Neuronal stem cell (in vitro differentiated cells): ENCODE results near the gene POLK.

Source experiments
- DNase-seq: peaks from one replicate; pipeline ENCODE4 v3.0.0-alpha.2; 2013; ENCODE audit warnings: low spot score
- H2AFZ ChIP-seq: one replicate; pipeline ENCODE4 v1.6.1; 2013; ENCODE audit warnings: mild to moderate bottlenecking, low read length, inconsistent platforms
- H2AK5ac ChIP-seq: 2 replicates; pipeline ENCODE4 v1.6.1; 2013; ENCODE audit warnings: low read depth, mild to moderate bottlenecking, inconsistent platforms, low read length, moderate library complexity, mixed read lengths
- H2BK120ac ChIP-seq: 2 replicates; pipeline ENCODE4 v1.6.1; 2013; ENCODE audit warnings: low read depth, mild to moderate bottlenecking, inconsistent platforms, low read length, moderate library complexity, mixed read lengths
- H2BK12ac ChIP-seq: one replicate; pipeline ENCODE4 v1.6.1; 2013; ENCODE audit warnings: low read length, inconsistent platforms
- H2BK15ac ChIP-seq: 2 replicates; pipeline ENCODE4 v1.6.1; 2013; ENCODE audit warnings: mild to moderate bottlenecking, low read length, inconsistent platforms, mixed read lengths
- H2BK5ac ChIP-seq: one replicate; pipeline ENCODE4 v1.6.1; 2013; ENCODE audit warnings: inconsistent platforms, mild to moderate bottlenecking, low read length, moderate library complexity
- H3K14ac ChIP-seq: one replicate; pipeline ENCODE4 v1.6.1; 2013; ENCODE audit warnings: low read length, inconsistent platforms
- H3K18ac ChIP-seq: 2 replicates; pipeline ENCODE4 v1.6.1; 2013; ENCODE audit warnings: low read length, inconsistent platforms
- H3K23ac ChIP-seq: 2 replicates; pipeline ENCODE4 v1.6.1; 2013; ENCODE audit warnings: low read depth, mild to moderate bottlenecking, mixed read lengths, low read length, inconsistent platforms; ENCODE audit not compliant: poor library complexity
- H3K27ac ChIP-seq: replicated peaks from 3 replicates; pipeline ENCODE4 v1.5.1; 2013; ENCODE audit warnings: low read length, inconsistent platforms
- H3K27me3 ChIP-seq, 3 experiments: 2 replicates each; pipeline ENCODE4 v1.6.1; 2013; ENCODE audit warnings: low read length in 3 of 3, mild to moderate bottlenecking in 2 of 3, inconsistent platforms in 1 of 3, low read depth in 1 of 3, mixed read lengths in 1 of 3, moderate library complexity in 1 of 3; ENCODE audit not compliant: control insufficient read depth in 3 of 3, insufficient read depth in 3 of 3
- H3K36me3 ChIP-seq, 2 donors: replicated peaks in 1 of 2; 2 replicates each; pipeline ENCODE4 v1.6.1; 2013; ENCODE audit warnings: low read length in 2 of 2; ENCODE audit not compliant: control insufficient read depth in 2 of 2, insufficient read depth in 2 of 2
- H3K4ac ChIP-seq: 2 replicates; pipeline ENCODE4 v1.6.1; 2013; ENCODE audit warnings: inconsistent platforms, mild to moderate bottlenecking, low read length, moderate library complexity
- H3K4me1 ChIP-seq, 2 donors: 1 replicate in 1 of 2; 2 replicates in 1 of 2; pipeline ENCODE4 v1.6.1; 2013; ENCODE audit warnings: low read length in 2 of 2, low read depth in 1 of 2; ENCODE audit not compliant: control insufficient read depth in 2 of 2, insufficient read depth in 1 of 2
- H3K4me2 ChIP-seq: one replicate; pipeline ENCODE4 v1.6.1; 2013; ENCODE audit warnings: mild to moderate bottlenecking, low read length, inconsistent platforms; ENCODE audit not compliant: insufficient read depth, poor library complexity, severe bottlenecking
- H3K4me3 ChIP-seq, 2 donors: 2 replicates each; pipeline ENCODE4 v1.5.1; 2013; ENCODE audit warnings: low read length in 2 of 2, mild to moderate bottlenecking in 2 of 2, inconsistent platforms in 1 of 2, moderate library complexity in 1 of 2
- H3K79me1 ChIP-seq: one replicate; pipeline ENCODE4 v1.6.1; 2013; ENCODE audit warnings: low read depth, mild to moderate bottlenecking, inconsistent platforms, low read length, moderate library complexity
- H3K9ac ChIP-seq: one replicate; pipeline ENCODE4 v1.6.1; 2013; ENCODE audit warnings: mild to moderate bottlenecking, low read depth, low read length, inconsistent platforms; ENCODE audit not compliant: poor library complexity
- H3K9me3 ChIP-seq, 2 donors: replicated peaks in 1 of 2; 2 replicates each; pipeline versions ENCODE3 to v1.6.1; 2013; ENCODE audit warnings: low read length in 2 of 2, mild to moderate bottlenecking in 2 of 2, inconsistent platforms in 1 of 2, low read depth in 1 of 2, mixed read lengths in 1 of 2, moderate library complexity in 1 of 2; ENCODE audit not compliant: control insufficient read depth in 2 of 2, insufficient read depth in 1 of 2
- H4K8ac ChIP-seq: one replicate; pipeline ENCODE4 v1.6.1; 2013; ENCODE audit warnings: low read depth, mild to moderate bottlenecking, inconsistent platforms, low read length, moderate library complexity
- H4K91ac ChIP-seq: one replicate; pipeline ENCODE4 v1.6.1; 2013; ENCODE audit warnings: low read length, low read depth, mild to moderate bottlenecking, inconsistent platforms; ENCODE audit not compliant: poor library complexity
- WGBS, 2 donors: extraction: QIAGEN DNeasy Blood & Tissue Kit; methylation state at CpG; one replicate each; pipeline ENCODE4 v1.1.7; 2013; ENCODE audit warnings: missing lambda C conversion rate in 2 of 2, mixed read lengths in 1 of 2; ENCODE audit not compliant: insufficient read length in 2 of 2, insufficient replicate concordance in 1 of 2; ENCODE audit errors: extremely low coverage in 2 of 2; 5-methylcytosine and 5-hydroxymethylcytosine counted together

Gene POLK

DNA sequence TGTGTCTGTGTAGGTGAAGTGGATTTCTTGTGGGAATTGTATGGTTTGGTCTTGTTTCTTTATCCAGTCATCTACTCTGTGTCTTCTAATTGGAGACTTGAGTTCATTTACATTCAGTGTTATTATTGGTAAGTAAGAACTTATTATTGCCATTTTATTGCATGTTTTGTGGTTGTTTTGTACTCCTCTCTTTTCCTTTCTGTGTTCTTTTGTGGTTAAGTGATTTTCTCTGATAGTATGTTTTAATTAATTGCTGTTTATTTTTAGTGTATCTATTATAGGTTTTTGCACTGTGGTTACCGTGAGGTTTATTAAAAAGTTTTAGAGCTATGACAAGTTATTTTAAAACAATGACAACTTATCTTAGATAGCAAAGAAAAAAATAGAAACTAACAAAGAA, 8.1 kb downstream of the POLK start:
- H2BK12ac ChIP-seq = no peak overlapping the region
- no peak overlapping the region for H3K18ac ChIP-seq
- H4K8ac ChIP-seq = no peak overlapping the region
- DNase-seq = no peak
- H3K27ac ChIP-seq = no peak overlapping the region
- no peak overlapping the region for H4K91ac ChIP-seq
- no peak overlapping the region for H2BK120ac ChIP-seq
- H3K4me1 ChIP-seq = no peaks in the 10 kb centered on the region
- H2AK5ac ChIP-seq = no peak overlapping the region
- H3K9ac ChIP-seq = no peak overlapping the region
- WGBS, 2 donors = no CpG with 5 or more reads among the region's 1 CpG
- no peaks in the 10 kb centered on the region for H3K27me3 ChIP-seq
- no peak overlapping the region for H3K23ac ChIP-seq
- H2BK15ac ChIP-seq = no peak overlapping the region
- H3K4me2 ChIP-seq = no peak overlapping the region
- no peak overlapping the region for H2AFZ ChIP-seq
- peaks cover 3% of the 10 kb centered on the region for H3K79me1 ChIP-seq
- H3K9me3 ChIP-seq = peaks cover 8 to 45% of the 10 kb centered on the region in 2 donors
- H3K14ac ChIP-seq = no peak overlapping the region
- H3K4ac ChIP-seq = no peak overlapping the region
- no peak overlapping the region for H3K4me3 ChIP-seq
- no peak overlapping the region for H2BK5ac ChIP-seq
- H3K36me3 ChIP-seq = no peaks in the 10 kb centered on the region

DNA sequence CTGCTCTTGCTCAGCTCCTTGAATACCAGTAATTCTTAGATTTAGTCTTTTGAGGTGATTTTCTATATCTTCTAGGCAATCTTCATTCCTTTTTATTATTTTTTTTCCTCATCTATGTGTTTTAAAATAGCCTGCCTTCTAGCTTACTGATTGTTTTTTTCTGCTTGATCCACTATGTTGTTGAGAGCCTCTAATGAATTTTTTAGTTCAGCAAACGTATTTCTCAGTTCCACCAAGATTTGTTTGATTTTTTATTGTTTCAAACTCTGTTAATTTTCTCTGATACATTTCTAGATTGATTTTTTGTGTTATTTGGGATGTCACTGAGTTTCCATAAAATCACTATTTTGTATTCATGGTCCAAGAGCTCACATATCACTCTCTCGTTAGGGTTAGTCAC, 9.5 kb downstream of the POLK start:
- H2BK5ac ChIP-seq = no peak overlapping the region
- WGBS, 2 donors = no CpG with 5 or more reads among the region's 2 CpGs

DNA sequence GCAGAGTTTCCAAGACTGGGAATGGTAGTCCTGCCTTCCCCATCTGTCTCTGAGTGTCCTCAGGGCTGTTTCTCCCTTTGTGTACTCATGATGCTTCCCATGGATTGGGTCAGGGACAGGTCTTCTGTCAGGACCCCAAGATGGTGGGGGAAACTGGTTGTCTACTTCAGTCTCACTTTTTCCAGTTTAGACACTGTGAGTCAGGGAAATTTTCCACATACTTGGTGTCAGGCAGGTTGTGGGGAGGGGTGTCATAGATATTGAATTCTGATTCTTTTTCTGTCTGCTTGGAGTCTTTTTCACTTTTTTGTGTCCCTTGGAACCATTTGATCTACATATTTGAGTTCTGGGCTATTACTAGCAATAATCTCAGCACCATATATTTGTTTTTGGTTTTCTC, 10.3 kb downstream of the POLK start:
- H3K27me3 ChIP-seq = no peaks in the 10 kb centered on the region
- H2AK5ac ChIP-seq = no peak overlapping the region
- H3K27ac ChIP-seq = no peak overlapping the region
- DNase-seq = no peak
- no peaks in the 10 kb centered on the region for H3K36me3 ChIP-seq
- H2AFZ ChIP-seq = no peak overlapping the region
- no peak overlapping the region for H2BK120ac ChIP-seq
- peaks cover 3% of the 10 kb centered on the region for H3K79me1 ChIP-seq
- no peak overlapping the region for H2BK5ac ChIP-seq
- H3K4me2 ChIP-seq = no peak overlapping the region
- no peak overlapping the region for H4K8ac ChIP-seq
- no peak overlapping the region for H2BK12ac ChIP-seq
- no peak overlapping the region for H4K91ac ChIP-seq
- no peak overlapping the region for H3K9ac ChIP-seq
- H2BK15ac ChIP-seq = no peak overlapping the region
- H3K18ac ChIP-seq = no peak overlapping the region
- peaks cover 8 to 37% of the 10 kb centered on the region in 2 donors for H3K9me3 ChIP-seq
- H3K4me3 ChIP-seq = no peak overlapping the region
- no peak overlapping the region for H3K23ac ChIP-seq
- no peak overlapping the region for H3K4ac ChIP-seq
- H3K14ac ChIP-seq = no peak overlapping the region
- H3K4me1 ChIP-seq = no peaks in the 10 kb centered on the region

More for the DNA sequence above, 9.5 kb downstream of the POLK start:
- Histone ChIP-seq H3K27me3 (no peaks in the 10 kb centered on the region), H3K36me3 (no peaks in the 10 kb centered on the region), H4K8ac (no peak overlapping the region), H3K9me3 (peaks cover 8 to 37% of the 10 kb centered on the region in 2 donors), H3K18ac (no peak overlapping the region), H3K4ac (no peak overlapping the region), H2BK12ac (no peak overlapping the region), H2BK120ac (no peak overlapping the region), H3K4me3 (no peak overlapping the region), H3K23ac (no peak overlapping the region), H3K4me2 (no peak overlapping the region), H3K79me1 (peaks cover 3% of the 10 kb centered on the region), H4K91ac (no peak overlapping the region), H2BK15ac (no peak overlapping the region), H2AFZ (no peak overlapping the region), H3K14ac (no peak overlapping the region), H3K27ac (no peak overlapping the region), H3K4me1 (no peaks in the 10 kb centered on the region), H3K9ac (no peak overlapping the region), H2AK5ac (no peak overlapping the region)
- no peak for DNase-seq

DNA sequence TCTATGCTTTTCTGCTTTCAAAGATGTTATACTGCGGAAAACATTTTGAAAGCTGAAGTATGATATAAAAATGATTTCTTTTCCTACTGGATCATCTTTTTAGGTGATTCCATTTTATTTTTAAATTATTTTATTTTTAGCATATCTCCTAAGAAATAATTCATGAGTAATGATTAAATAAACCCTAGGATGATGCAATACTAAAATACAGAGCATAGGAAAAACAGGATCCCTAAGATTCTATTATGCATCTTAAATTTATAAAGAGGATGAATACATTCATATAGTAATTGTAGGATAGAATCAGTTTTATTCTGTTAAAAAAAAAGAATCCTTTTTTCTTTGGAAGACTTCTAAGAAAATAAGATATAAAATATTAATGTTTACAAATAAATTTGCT, 10.9 kb downstream of the POLK start:
- no peak overlapping the region for H2BK5ac ChIP-seq
- H3K9me3 ChIP-seq = peaks cover 8 to 36% of the 10 kb centered on the region in 2 donors
- no peaks in the 10 kb centered on the region for H3K36me3 ChIP-seq
- no peak overlapping the region for H2BK120ac ChIP-seq
- H3K14ac ChIP-seq = no peak overlapping the region
- H2AFZ ChIP-seq = no peak overlapping the region
- H2AK5ac ChIP-seq = no peak overlapping the region
- H3K4me1 ChIP-seq = no peaks in the 10 kb centered on the region
- no peaks in the 10 kb centered on the region for H3K27me3 ChIP-seq
- no peak overlapping the region for H4K8ac ChIP-seq
- no peak overlapping the region for H2BK15ac ChIP-seq
- H2BK12ac ChIP-seq = no peak overlapping the region
- WGBS, 2 donors = no CpG with 5 or more reads among the region's 1 CpG
- no peak overlapping the region for H4K91ac ChIP-seq
- no peak for DNase-seq
- no peak overlapping the region for H3K4me3 ChIP-seq
- H3K79me1 ChIP-seq = peaks cover 3% of the 10 kb centered on the region
- H3K9ac ChIP-seq = no peak overlapping the region
- no peak overlapping the region for H3K4me2 ChIP-seq
- H3K18ac ChIP-seq = no peak overlapping the region
- H3K23ac ChIP-seq = no peak overlapping the region
- H3K4ac ChIP-seq = no peak overlapping the region
- H3K27ac ChIP-seq = no peak overlapping the region
